AG09309 (cell line): ENCODE data around the gene SLC37A4.
"Not testable (repeated sequence)": the region's sequence is repeated elsewhere in the genome, so short reads cannot be mapped to it uniquely, and the experiment has no call there.

ENCODE experiments used
- DNase-seq: peaks from one replicate; pipeline ENCODE4 v3.0.0-alpha.2; 2010; ENCODE audit warnings: low read depth
- H3K4me3 ChIP-seq: 2 replicates; pipeline ENCODE4 v1.5.1; 2011; ENCODE audit warnings: mild to moderate bottlenecking, low read depth, low read length, moderate library complexity; ENCODE audit not compliant: control insufficient read depth
- CTCF ChIP-seq: IDR thresholded peaks from 2 replicates; pipeline ENCODE4 v1.5.1; 2011; ENCODE audit warnings: mild to moderate bottlenecking, low read depth, low read length, inconsistent platforms; ENCODE audit not compliant: insufficient read depth, control insufficient read depth; ENCODE audit errors: missing control alignments

SLC37A4 gene

GRCh38 chr11:119018074-119018938 is 12.4 kb downstream of the SLC37A4 start, which contains the start of the genes RPS25 and TRAPPC4:
RPS25 (minus strand) TSS chr11:119018343; CDS start chr11:119018284, 59 bp downstream.
TRAPPC4 (plus strand) TSS chr11:119018766; CDS start chr11:119018796, 30 bp downstream.
- no peak for TF ChIP-seq CTCF
- H3K4me3 ChIP-seq, result peak within 1 kb of the TSS; percentile 98
- peak; percentile 82 for DNase-seq

- not testable (repeated sequence) for DNase-seq
- peak overlapping the region; percentile 98 for H3K4me3 ChIP-seq
Measured at GRCh38 chr11:119017377-119017776, 13.3 kb downstream of the SLC37A4 start.

GRCh38 chr11:119016216-119017009 is 14.3 kb downstream of the SLC37A4 start:
- DNase-seq, result no peak
- TF ChIP-seq CTCF, result no peak
- no peak overlapping the region; the same call in none of the 2 replicates for H3K4me3 ChIP-seq

- no peak for TF ChIP-seq CTCF
- H3K4me3 ChIP-seq, result no peak overlapping the region
- DNase-seq, result no peak
Measured at GRCh38 chr11:119015054-119015611, 15.5 kb downstream of the SLC37A4 start.

- DNase-seq, result no peak
- no peak for TF ChIP-seq CTCF
- H3K4me3 ChIP-seq, result no peak overlapping the region
Measured at GRCh38 chr11:119014209-119014924, 16.3 kb downstream of the SLC37A4 start.

- DNase-seq, result no peak
- no peak for TF ChIP-seq CTCF
- H3K4me3 ChIP-seq, result no peak overlapping the region
Measured at GRCh38 chr11:119012629-119013170, 18.0 kb downstream of the SLC37A4 start.
